ENCODE measurements around the gene APOBEC3G. TPM values are rescaled to one million over a fixed set of nuclear protein-coding genes. Genes with fewer than 3 reads are reported as not detected.

The APOBEC3G gene
- total RNA-seq, 4 donors from 2014 or later = 7.1 to 11.6 (median 9.4) TPM; not detected in 1

DNA sequence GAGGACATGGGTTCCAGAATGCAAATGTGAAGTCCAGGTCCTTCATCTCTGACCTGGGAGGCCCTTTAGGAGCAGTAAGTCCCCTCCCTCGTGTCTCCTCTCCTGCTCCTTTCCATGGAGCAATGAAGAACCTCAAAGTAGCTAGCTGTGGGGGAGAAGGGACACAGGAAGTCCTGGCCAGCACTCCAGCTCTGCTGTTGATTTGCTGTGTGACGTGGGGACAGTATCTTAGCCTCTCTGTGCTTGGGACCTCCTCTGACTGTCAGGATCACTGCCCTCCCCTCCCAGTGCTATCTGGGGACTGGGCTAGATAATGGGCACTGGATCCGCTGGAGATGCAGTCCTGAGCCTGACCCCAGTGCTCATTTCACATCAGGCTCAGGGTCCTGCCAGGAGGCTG is 18.9 kb downstream of the APOBEC3G start:
- no peaks in the 10 kb centered on the region for H3K9me3 ChIP-seq
- H3K27ac ChIP-seq = no peak overlapping the region
- intact Hi-C loops (cut with DNase I; ENCODE audit: low total_unique reads) (no loop called here), in situ Hi-C loops (cut with MboI; ENCODE audit: low pct_ligation_motif_present in 1 of 4, low pct_unique_long_range_greater_than_20kb in 1 of 4, low sequenced_read_pairs in 3 of 4) (no loop called here)
- 78% methylated on average over 2 of the region's 3 CpGs; no CpG with 5 or more reads in 1 of the 2 donors for WGBS, 2 donors (ENCODE audit: low coverage in 1 of 2)
- H3K4me3 ChIP-seq = no peak overlapping the region
- peaks cover 0 to 20% (median 4%) of the 10 kb centered on the region in 4 donors for H3K4me1 ChIP-seq
- TF ChIP-seq, protein P1, sequence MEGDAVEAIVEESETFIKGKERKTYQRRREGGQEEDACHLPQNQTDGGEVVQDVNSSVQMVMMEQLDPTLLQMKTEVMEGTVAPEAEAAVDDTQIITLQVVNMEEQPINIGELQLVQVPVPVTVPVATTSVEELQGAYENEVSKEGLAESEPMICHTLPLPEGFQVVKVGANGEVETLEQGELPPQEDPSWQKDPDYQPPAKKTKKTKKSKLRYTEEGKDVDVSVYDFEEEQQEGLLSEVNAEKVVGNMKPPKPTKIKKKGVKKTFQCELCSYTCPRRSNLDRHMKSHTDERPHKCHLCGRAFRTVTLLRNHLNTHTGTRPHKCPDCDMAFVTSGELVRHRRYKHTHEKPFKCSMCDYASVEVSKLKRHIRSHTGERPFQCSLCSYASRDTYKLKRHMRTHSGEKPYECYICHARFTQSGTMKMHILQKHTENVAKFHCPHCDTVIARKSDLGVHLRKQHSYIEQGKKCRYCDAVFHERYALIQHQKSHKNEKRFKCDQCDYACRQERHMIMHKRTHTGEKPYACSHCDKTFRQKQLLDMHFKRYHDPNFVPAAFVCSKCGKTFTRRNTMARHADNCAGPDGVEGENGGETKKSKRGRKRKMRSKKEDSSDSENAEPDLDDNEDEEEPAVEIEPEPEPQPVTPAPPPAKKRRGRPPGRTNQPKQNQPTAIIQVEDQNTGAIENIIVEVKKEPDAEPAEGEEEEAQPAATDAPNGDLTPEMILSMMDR (IDR thresholded peaks at IDR 0.05) = no peak
- TF ChIP-seq EP300 (IDR thresholded peaks at IDR 0.05; ENCODE audit: low read depth) (no peak), POLR2AphosphoS5 (IDR thresholded peaks at IDR 0.05) (no peak), POLR2A (IDR thresholded peaks at IDR 0.05) (no peak)
- no peak for DNase-seq
- H3K36me3 ChIP-seq = no peaks in the 10 kb centered on the region
- H3K27me3 ChIP-seq = peaks cover under 1% of the 10 kb centered on the region

DNA sequence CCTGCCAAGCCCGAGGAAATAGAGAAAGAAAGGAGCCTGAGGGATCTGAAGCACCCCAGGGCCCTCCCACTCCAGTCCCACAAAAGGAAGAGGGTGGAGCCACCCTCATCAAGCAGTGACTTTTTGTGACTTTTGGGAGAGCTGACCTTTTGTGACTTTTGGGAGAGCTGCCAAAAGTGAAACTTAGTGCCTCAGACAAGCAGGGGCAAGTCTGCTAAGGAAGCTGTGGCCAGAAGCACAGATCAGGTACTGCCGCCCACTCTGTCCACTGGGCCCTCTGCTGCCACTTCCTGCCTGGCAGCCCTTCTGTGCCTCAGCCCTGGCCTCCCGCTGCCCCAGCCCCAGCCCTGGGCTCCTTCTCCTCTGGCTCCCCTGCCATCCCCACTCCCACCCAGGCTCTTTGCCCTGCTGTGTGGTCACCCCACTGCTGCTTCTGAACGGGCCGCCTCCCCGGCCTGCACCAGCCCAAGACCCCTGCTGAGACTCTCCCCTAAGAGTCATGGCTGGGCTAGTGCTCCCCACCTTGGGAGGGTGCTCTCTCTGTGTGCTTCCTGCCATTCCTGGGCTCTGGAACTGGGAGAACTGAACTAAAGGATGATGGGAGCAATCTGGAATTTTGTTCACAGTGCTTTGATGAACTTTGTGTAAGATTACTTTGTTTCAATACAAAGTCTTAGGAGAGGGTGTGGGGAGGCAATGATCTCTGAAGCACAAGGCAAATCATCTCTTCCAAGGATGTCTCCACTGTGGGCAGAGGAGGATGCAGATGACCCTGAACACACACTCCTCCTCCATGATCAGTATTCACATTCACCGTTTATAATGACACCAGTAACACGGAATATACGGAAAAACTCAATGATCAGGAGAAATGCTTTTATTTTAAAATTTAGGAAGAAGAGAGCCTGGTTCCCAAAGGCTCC is 20.3 kb downstream of the APOBEC3G start, which contains the start of gene APOBEC3H:
APOBEC3H (plus strand) TSS at position 147 of the 923 bp plus-strand sequence. CDS start 3,035 bp downstream, outside the sequence.
- TF ChIP-seq EP300 (IDR thresholded peaks at IDR 0.05; ENCODE audit: low read depth) = no peak
- Histone ChIP-seq H3K9me3 (no peaks in the 10 kb centered on the region), H3K4me3 (no peak within 1 kb of the TSS), H3K36me3 (no peaks in the 10 kb centered on the region), H3K27me3 (no peaks in the 10 kb centered on the region), H3K27ac (peak within 1 kb of the TSS in 3 of 4 donors; percentile 7 to 63 (median 35)), H3K4me1 (peaks cover 0 to 20% (median 4%) of the 10 kb centered on the region in 4 donors)
- in situ Hi-C loops (cut with MboI; ENCODE audit: low pct_ligation_motif_present in 1 of 4, low pct_unique_long_range_greater_than_20kb in 1 of 4, low sequenced_read_pairs in 3 of 4) (no loop called here), intact Hi-C loops (cut with DNase I; ENCODE audit: low total_unique reads) (no loop called here)
- peak; percentile 41 for DNase-seq
- 70 to 71% methylated on average over 2 to 9 of the region's 9 CpGs for WGBS, 2 donors (ENCODE audit: low coverage in 1 of 2)

DNA sequence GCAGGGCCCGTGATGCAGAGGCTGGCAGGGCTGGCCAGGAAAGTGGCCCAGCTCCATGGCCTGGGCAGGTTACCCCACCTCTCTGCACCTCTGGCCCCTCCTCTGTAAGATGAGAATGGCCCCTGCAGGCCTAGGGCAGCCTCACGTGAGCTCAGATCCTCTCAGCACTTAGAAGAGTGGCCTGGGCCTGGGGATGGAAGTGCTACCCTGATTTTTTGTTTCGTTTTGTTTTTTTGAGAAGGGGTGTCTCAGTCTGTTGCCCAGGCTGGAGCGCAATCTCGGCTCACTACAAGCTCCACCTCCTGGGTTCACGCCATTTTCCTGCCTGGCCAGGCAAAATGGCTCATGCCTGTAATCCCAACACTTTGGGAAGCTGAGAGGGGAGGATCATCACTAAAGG is 21.0 kb downstream of the APOBEC3G start:
- Histone ChIP-seq H3K4me3 (no peak overlapping the region), H3K27me3 (no peaks in the 10 kb centered on the region), H3K27ac (peak overlapping the region in 1 of 4 donors; percentile 7), H3K4me1 (peaks cover 0 to 16% (median 4%) of the 10 kb centered on the region in 4 donors), H3K9me3 (no peaks in the 10 kb centered on the region), H3K36me3 (no peaks in the 10 kb centered on the region)
- TF ChIP-seq, protein P1 (IDR thresholded peaks at IDR 0.05) = no peak
- TF ChIP-seq EP300 (IDR thresholded peaks at IDR 0.05; ENCODE audit: low read depth) = no peak
- no peak for TF ChIP-seq POLR2AphosphoS5 (IDR thresholded peaks at IDR 0.05)
- TF ChIP-seq POLR2A (IDR thresholded peaks at IDR 0.05) = no peak
- WGBS, 2 donors (ENCODE audit: low coverage in 1 of 2) = 71 to 88% methylated on average over 4 to 6 of the region's 6 CpGs
- no peak for DNase-seq
- in situ Hi-C loops (cut with MboI; ENCODE audit: low pct_ligation_motif_present in 1 of 4, low pct_unique_long_range_greater_than_20kb in 1 of 4, low sequenced_read_pairs in 3 of 4) = no loop called here
- intact Hi-C loops (cut with DNase I; ENCODE audit: low total_unique reads) = no loop called here

DNA sequence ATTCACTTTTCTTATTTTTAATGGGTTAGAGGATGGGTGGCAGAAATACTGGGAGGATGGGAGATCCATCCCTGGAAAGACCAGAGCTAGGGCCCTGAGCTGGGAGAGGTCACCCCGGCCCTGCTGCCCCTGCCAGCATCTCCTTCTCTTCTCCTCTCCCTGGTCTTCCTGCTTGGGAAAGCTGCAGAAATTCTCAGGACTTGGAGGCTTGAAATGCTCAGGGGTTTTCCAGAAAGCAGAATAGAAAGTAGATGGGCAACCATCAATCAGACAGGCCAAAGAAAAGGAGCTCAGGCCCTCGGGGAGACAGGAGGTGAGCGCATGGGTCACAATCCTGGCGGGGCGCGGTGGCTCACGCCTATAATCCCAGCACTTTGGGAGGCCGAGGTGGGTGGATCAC is 21.5 kb downstream of the APOBEC3G start:
- Histone ChIP-seq H3K27me3 (no peaks in the 10 kb centered on the region), H3K36me3 (no peaks in the 10 kb centered on the region), H3K4me3 (no peak overlapping the region), H3K9me3 (no peaks in the 10 kb centered on the region), H3K27ac (no peak overlapping the region), H3K4me1 (peaks cover 0 to 15% (median 4%) of the 10 kb centered on the region in 4 donors)
- TF ChIP-seq, protein P1 (IDR thresholded peaks at IDR 0.05) = no peak
- TF ChIP-seq POLR2AphosphoS5 (IDR thresholded peaks at IDR 0.05) = no peak
- TF ChIP-seq EP300 (IDR thresholded peaks at IDR 0.05; ENCODE audit: low read depth) = no peak
- TF ChIP-seq POLR2A (IDR thresholded peaks at IDR 0.05) = no peak
- DNase-seq = no peak
- WGBS, 2 donors (ENCODE audit: low coverage in 1 of 2) = 56 to 73% methylated on average over 1 to 8 of the region's 8 CpGs
- in situ Hi-C loops (cut with MboI; ENCODE audit: low pct_ligation_motif_present in 1 of 4, low pct_unique_long_range_greater_than_20kb in 1 of 4, low sequenced_read_pairs in 3 of 4) (no loop called here), intact Hi-C loops (cut with DNase I; ENCODE audit: low total_unique reads) (no loop called here)
